GM23338 (cell line): ENCODE measurements around the gene PPP1R9B. TPM values are rescaled to one million over a fixed set of nuclear protein-coding genes. Genes with fewer than 3 reads are reported as not detected.

Experiments used
- ATAC-seq: fragments of 200-7000 bp; cut with Tn5 transposase; 3 replicates; pipeline ENCODE4 v1.9.1; 2020
- DNase-seq: peaks from one replicate; pipeline ENCODE4 v3.0.0-alpha.2; 2015; ENCODE audit warnings: low spot score
- H2AFZ ChIP-seq: fragments of 200-600 bp; sonication (generic); 2 replicates; pipeline ENCODE4 v1.8.0; 2016; ENCODE audit warnings: antibody characterized with exemption, mild to moderate bottlenecking, moderate library complexity
- H3F3A ChIP-seq: fragments of 200-600 bp; sonication (generic); replicated peaks from 2 replicates; pipeline ENCODE4 v1.8.0; 2017; ENCODE audit warnings: antibody characterized with exemption, mixed run types, low read depth
- H3K27ac ChIP-seq: fragments of 200-600 bp; sonication (generic); 2 replicates; pipeline ENCODE4 v1.6.1; 2016; ENCODE audit warnings: low read depth
- H3K27me3 ChIP-seq: fragments of 200-600 bp; sonication (generic); 2 replicates; pipeline ENCODE4 v1.8.0; 2016; ENCODE audit warnings: mild to moderate bottlenecking, mixed run types, moderate library complexity; ENCODE audit not compliant: insufficient read depth
- H3K36me3 ChIP-seq: fragments of 200-600 bp; sonication (generic); 2 replicates; pipeline ENCODE4 v1.8.0; 2016; ENCODE audit warnings: mild to moderate bottlenecking; ENCODE audit not compliant: insufficient read depth
- H3K4me1 ChIP-seq: fragments of 200-600 bp; sonication (generic); 2 replicates; pipeline ENCODE4 v1.8.0; 2016; ENCODE audit warnings: mild to moderate bottlenecking, moderate library complexity; ENCODE audit not compliant: insufficient read depth
- H3K4me2 ChIP-seq: fragments of 200-600 bp; sonication (generic); 2 replicates; pipeline ENCODE4 v1.7.1; 2017; ENCODE audit warnings: mixed run types
- H3K4me3 ChIP-seq: fragments of 200-600 bp; sonication (generic); 2 replicates; pipeline ENCODE4 v1.6.1; 2016; ENCODE audit warnings: mixed run types
- H3K79me2 ChIP-seq: fragments of 200-600 bp; sonication (generic); replicated peaks from 2 replicates; pipeline ENCODE4 v1.8.0; 2017; ENCODE audit warnings: mild to moderate bottlenecking; ENCODE audit not compliant: insufficient read depth
- H3K9me2 ChIP-seq: fragments of 200-600 bp; sonication (generic); 2 replicates; pipeline ENCODE4 v1.8.0; 2017; ENCODE audit not compliant: insufficient read depth
- H4K20me1 ChIP-seq: fragments of 200-600 bp; sonication (generic); replicated peaks from 2 replicates; pipeline ENCODE4 v1.8.0; 2017; ENCODE audit warnings: mild to moderate bottlenecking; ENCODE audit not compliant: insufficient read depth
- H3K27ac Mint-ChIP-seq: 2 replicates; pipeline ENCODE4 v1.8.0; 2020; ENCODE audit warnings: inconsistent platforms, mild to moderate bottlenecking, moderate library complexity, mixed read lengths
- H3K27me3 Mint-ChIP-seq: 3 replicates; pipeline ENCODE4 v1.8.0; 2022; ENCODE audit warnings: low read depth, mild to moderate bottlenecking, moderate library complexity, mixed read lengths, inconsistent platforms; ENCODE audit not compliant: insufficient read depth, poor library complexity
- H3K36me3 Mint-ChIP-seq: 3 replicates; pipeline ENCODE4 v1.8.0; 2021; ENCODE audit warnings: low read depth, mild to moderate bottlenecking, inconsistent platforms, moderate library complexity, mixed read lengths
- H3K4me1 Mint-ChIP-seq: 3 replicates; pipeline ENCODE4 v1.8.0; 2020; ENCODE audit warnings: mild to moderate bottlenecking, inconsistent platforms, mixed read lengths
- H3K4me3 Mint-ChIP-seq: 3 replicates; pipeline ENCODE4 v1.8.0; 2021; ENCODE audit warnings: moderate library complexity, mild to moderate bottlenecking, inconsistent platforms, mixed read lengths
- H3K9me3 Mint-ChIP-seq: 3 replicates; pipeline ENCODE4 v1.8.0; 2020; ENCODE audit warnings: moderate library complexity, mild to moderate bottlenecking, inconsistent platforms, mixed read lengths
- CREB1 ChIP-seq: fragments of 250-450 bp; sonication (Bioruptor Pico); IDR thresholded peaks from 2 replicates; pipeline ENCODE4 v1.5.0; 2020; ENCODE audit warnings: low read depth, mild to moderate bottlenecking, moderate library complexity
- ETS1 ChIP-seq: IDR thresholded peaks from 2 replicates; pipeline ENCODE4 v1.6.1; 2016; ENCODE audit warnings: antibody characterized with exemption
- EZH2 ChIP-seq: fragments of 200-600 bp; sonication (generic); IDR thresholded peaks from one replicate; pipeline ENCODE4 v1.8.0; 2017; ENCODE audit warnings: antibody characterized with exemption, mild to moderate bottlenecking, low read depth; ENCODE audit not compliant: unreplicated experiment
- EZH2phosphoT487 ChIP-seq: fragments of 200-600 bp; sonication (generic); IDR thresholded peaks from one replicate; pipeline ENCODE4 v1.8.1; 2018; ENCODE audit warnings: antibody characterized with exemption; ENCODE audit not compliant: unreplicated experiment
- JUNB ChIP-seq: IDR thresholded peaks from one replicate; pipeline ENCODE4 v1.6.1; 2016; ENCODE audit warnings: antibody characterized with exemption; ENCODE audit not compliant: unreplicated experiment
- NANOG ChIP-seq: IDR thresholded peaks from 2 replicates; pipeline ENCODE4 v1.6.1; 2016; ENCODE audit warnings: antibody characterized with exemption, borderline replicate concordance
- POLR2AphosphoS5 ChIP-seq: IDR thresholded peaks from 2 replicates; pipeline ENCODE4 v1.6.1; 2016; ENCODE audit warnings: antibody characterized with exemption, low read depth
- REST ChIP-seq: IDR thresholded peaks from one replicate; pipeline ENCODE4 v1.6.1; 2018; ENCODE audit warnings: antibody characterized with exemption; ENCODE audit not compliant: unreplicated experiment
- STAT1 ChIP-seq: IDR thresholded peaks from one replicate; pipeline ENCODE4 v1.6.1; 2016; ENCODE audit warnings: antibody characterized with exemption; ENCODE audit not compliant: unreplicated experiment
- ZNF114 ChIP-seq: fragments of 250-450 bp; sonication (Bioruptor Pico); IDR thresholded peaks from 2 replicates; pipeline ENCODE4 v1.5.0; 2020; ENCODE audit warnings: mild to moderate bottlenecking, moderate library complexity
- ZNF331 ChIP-seq: fragments of 250-450 bp; sonication (Bioruptor Pico); IDR thresholded peaks from 2 replicates; pipeline ENCODE4 v1.5.0; 2020; ENCODE audit warnings: low read depth, mild to moderate bottlenecking, moderate library complexity
- polyA plus RNA-seq: library from polyadenylated mRNA; unstranded; fragments of >200 nt; fragmentation: Nextera tagmentation; extraction: Ambion mirVana; gene quantifications from 2 replicates; pipeline ENCODE4 v1.2.1, GENCODE V29; 2016
- total RNA-seq: library from RNA; depleted of rRNA; stranded (reverse); fragments of >200 nt; shearing (Covaris generic); gene quantifications from 2 replicates; pipeline ENCODE4 v1.2.3, GENCODE V29; 2014
- TF ChIP-seq, protein P1 (sequence below): fragments of 250-450 bp; sonication (Bioruptor Pico); IDR thresholded peaks from 2 replicates; pipeline ENCODE4 v1.5.0; 2020; ENCODE audit warnings: mild to moderate bottlenecking, moderate library complexity
- TF ChIP-seq, protein P2 (sequence below), 2 experiments: fragments of 200-600 bp in 1 of 2; sonication (generic) in 1 of 2; conservative IDR thresholded peaks; 2 replicates each; pipeline versions ENCODE4 v1.5.1 to v1.6.1; 2016 to 2017; ENCODE audit warnings: antibody characterized with exemption in 2 of 2, low read depth in 2 of 2, mild to moderate bottlenecking in 2 of 2, moderate library complexity in 1 of 2

PPP1R9B gene
- total and polyA plus RNA-seq, 2 experiments from 2014 or later: 2.1 to 10.5 TPM

- Histone ChIP-seq H3K4me2 (no peak overlapping the region), H3K27ac (no peak overlapping the region), H3K36me3 (no peaks in the 10 kb centered on the region), H3K79me2 (no peaks in the 10 kb centered on the region), H3K27me3 (peaks cover 18% of the 10 kb centered on the region; the same call in 1 of the 2 replicates), H4K20me1 (no peaks in the 10 kb centered on the region), H3K4me3 (no peak overlapping the region), H3K9me2 (no peaks in the 10 kb centered on the region), H3K4me1 (peaks cover 13% of the 10 kb centered on the region), H3F3A (no peaks in the 10 kb centered on the region; the same call in 1 of the 2 replicates), H2AFZ (no peak overlapping the region)
- no peaks in the 10 kb centered on the region for H3K36me3 Mint-ChIP-seq
- ATAC-seq (no peak), DNase-seq (no peak)
- H3K27ac Mint-ChIP-seq: no peak overlapping the region
- no peaks in the 10 kb centered on the region for H3K9me3 Mint-ChIP-seq
- TF ChIP-seq POLR2AphosphoS5: no peak
- TF ChIP-seq, protein P1, sequence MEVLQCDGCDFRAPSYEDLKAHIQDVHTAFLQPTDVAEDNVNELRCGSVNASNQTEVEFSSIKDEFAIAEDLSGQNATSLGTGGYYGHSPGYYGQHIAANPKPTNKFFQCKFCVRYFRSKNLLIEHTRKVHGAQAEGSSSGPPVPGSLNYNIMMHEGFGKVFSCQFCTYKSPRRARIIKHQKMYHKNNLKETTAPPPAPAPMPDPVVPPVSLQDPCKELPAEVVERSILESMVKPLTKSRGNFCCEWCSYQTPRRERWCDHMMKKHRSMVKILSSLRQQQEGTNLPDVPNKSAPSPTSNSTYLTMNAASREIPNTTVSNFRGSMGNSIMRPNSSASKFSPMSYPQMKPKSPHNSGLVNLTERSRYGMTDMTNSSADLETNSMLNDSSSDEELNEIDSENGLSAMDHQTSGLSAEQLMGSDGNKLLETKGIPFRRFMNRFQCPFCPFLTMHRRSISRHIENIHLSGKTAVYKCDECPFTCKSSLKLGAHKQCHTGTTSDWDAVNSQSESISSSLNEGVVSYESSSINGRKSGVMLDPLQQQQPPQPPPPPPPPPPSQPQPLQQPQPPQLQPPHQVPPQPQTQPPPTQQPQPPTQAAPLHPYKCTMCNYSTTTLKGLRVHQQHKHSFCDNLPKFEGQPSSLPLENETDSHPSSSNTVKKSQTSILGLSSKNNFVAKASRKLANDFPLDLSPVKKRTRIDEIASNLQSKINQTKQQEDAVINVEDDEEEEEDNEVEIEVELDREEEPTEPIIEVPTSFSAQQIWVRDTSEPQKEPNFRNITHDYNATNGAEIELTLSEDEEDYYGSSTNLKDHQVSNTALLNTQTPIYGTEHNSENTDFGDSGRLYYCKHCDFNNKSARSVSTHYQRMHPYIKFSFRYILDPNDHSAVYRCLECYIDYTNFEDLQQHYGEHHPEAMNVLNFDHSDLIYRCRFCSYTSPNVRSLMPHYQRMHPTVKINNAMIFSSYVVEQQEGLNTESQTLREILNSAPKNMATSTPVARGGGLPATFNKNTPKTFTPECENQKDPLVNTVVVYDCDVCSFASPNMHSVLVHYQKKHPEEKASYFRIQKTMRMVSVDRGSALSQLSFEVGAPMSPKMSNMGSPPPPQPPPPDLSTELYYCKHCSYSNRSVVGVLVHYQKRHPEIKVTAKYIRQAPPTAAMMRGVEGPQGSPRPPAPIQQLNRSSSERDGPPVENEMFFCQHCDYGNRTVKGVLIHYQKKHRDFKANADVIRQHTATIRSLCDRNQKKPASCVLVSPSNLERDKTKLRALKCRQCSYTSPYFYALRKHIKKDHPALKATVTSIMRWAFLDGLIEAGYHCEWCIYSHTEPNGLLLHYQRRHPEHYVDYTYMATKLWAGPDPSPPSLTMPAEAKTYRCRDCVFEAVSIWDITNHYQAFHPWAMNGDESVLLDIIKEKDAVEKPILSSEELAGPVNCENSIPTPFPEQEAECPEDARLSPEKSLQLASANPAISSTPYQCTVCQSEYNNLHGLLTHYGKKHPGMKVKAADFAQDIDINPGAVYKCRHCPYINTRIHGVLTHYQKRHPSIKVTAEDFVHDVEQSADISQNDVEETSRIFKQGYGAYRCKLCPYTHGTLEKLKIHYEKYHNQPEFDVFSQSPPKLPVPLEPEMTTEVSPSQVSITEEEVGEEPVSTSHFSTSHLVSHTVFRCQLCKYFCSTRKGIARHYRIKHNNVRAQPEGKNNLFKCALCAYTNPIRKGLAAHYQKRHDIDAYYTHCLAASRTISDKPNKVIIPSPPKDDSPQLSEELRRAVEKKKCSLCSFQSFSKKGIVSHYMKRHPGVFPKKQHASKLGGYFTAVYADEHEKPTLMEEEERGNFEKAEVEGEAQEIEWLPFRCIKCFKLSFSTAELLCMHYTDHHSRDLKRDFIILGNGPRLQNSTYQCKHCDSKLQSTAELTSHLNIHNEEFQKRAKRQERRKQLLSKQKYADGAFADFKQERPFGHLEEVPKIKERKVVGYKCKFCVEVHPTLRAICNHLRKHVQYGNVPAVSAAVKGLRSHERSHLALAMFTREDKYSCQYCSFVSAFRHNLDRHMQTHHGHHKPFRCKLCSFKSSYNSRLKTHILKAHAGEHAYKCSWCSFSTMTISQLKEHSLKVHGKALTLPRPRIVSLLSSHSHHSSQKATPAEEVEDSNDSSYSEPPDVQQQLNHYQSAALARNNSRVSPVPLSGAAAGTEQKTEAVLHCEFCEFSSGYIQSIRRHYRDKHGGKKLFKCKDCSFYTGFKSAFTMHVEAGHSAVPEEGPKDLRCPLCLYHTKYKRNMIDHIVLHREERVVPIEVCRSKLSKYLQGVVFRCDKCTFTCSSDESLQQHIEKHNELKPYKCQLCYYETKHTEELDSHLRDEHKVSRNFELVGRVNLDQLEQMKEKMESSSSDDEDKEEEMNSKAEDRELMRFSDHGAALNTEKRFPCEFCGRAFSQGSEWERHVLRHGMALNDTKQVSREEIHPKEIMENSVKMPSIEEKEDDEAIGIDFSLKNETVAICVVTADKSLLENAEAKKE: no peak
- no peak for TF ChIP-seq EZH2
- no peak for TF ChIP-seq EZH2phosphoT487
- TF ChIP-seq CREB1 (CRISPR knock-in tag): no peak
- no peak for TF ChIP-seq REST
- TF ChIP-seq, protein P2, sequence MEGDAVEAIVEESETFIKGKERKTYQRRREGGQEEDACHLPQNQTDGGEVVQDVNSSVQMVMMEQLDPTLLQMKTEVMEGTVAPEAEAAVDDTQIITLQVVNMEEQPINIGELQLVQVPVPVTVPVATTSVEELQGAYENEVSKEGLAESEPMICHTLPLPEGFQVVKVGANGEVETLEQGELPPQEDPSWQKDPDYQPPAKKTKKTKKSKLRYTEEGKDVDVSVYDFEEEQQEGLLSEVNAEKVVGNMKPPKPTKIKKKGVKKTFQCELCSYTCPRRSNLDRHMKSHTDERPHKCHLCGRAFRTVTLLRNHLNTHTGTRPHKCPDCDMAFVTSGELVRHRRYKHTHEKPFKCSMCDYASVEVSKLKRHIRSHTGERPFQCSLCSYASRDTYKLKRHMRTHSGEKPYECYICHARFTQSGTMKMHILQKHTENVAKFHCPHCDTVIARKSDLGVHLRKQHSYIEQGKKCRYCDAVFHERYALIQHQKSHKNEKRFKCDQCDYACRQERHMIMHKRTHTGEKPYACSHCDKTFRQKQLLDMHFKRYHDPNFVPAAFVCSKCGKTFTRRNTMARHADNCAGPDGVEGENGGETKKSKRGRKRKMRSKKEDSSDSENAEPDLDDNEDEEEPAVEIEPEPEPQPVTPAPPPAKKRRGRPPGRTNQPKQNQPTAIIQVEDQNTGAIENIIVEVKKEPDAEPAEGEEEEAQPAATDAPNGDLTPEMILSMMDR (conservative IDR thresholded peaks at IDR 0.05; ENCODE audit: low read depth in 2 of 2): no peak
- no peak for TF ChIP-seq ZNF331
- TF ChIP-seq ETS1: no peak
- no peak for TF ChIP-seq STAT1
- TF ChIP-seq JUNB: no peak
- no peak for TF ChIP-seq NANOG
- TF ChIP-seq ZNF114 (CRISPR knock-in tag): no peak
- peaks cover 13% of the 10 kb centered on the region for H3K27me3 Mint-ChIP-seq
- H3K4me3 Mint-ChIP-seq: no peak overlapping the region
- peaks cover 25% of the 10 kb centered on the region for H3K4me1 Mint-ChIP-seq
Observed at GRCh38 chr17:50163843-50164696, 13.6 kb upstream of the PPP1R9B start.
